ENCODE measurements around the gene UHRF1.
A peak's percentile ranks its signal among the peaks of the same experiment; 100 is the strongest.

The UHRF1 gene

GRCh38 chr19:5002143-5002542, 92.8 kb downstream of the UHRF1 start:
- peaks cover 18 to 55% of the 10 kb centered on the region in 2 experiments for H3K36me3 ChIP-seq (ENCODE audit: control insufficient read depth in 1 of 2, insufficient read depth in 2 of 2, low read depth in 1 of 2, low read length in 2 of 2)
- no peak overlapping the region for H4K91ac ChIP-seq (ENCODE audit: low read length)
- no peak overlapping the region for H3K27ac ChIP-seq (ENCODE audit: low read length, poor library complexity, severe bottlenecking)
- no peak overlapping the region for H2BK15ac ChIP-seq (ENCODE audit: low read depth, poor library complexity, severe bottlenecking)
- peak overlapping the region in 1 of 2 experiments; percentile 40 for H3K4me3 ChIP-seq (ENCODE audit: insufficient read depth in 1 of 2, low read depth in 1 of 2, low read length in 2 of 2)
- no peak overlapping the region for H3K23ac ChIP-seq (ENCODE audit: low read length in 2 of 2)
- no peaks in the 10 kb centered on the region for H3K9me3 ChIP-seq (ENCODE audit: control insufficient read depth, low read length)
- H3K9ac ChIP-seq (ENCODE audit: low read length) = peak overlapping the region; percentile 67
- H2AK5ac ChIP-seq (ENCODE audit: low read length, severe bottlenecking) = no peak overlapping the region
- H3K4me1 ChIP-seq (ENCODE audit: control insufficient read depth, insufficient read depth, low read depth, low read length) = peaks cover 33% of the 10 kb centered on the region
- no peak overlapping the region for H3K14ac ChIP-seq (ENCODE audit: low read length in 2 of 2)
- peaks cover 40% of the 10 kb centered on the region for H3K79me1 ChIP-seq (replicated peaks; ENCODE audit: low read length, poor library complexity, severe bottlenecking)
- no peak overlapping the region for H2AFZ ChIP-seq (ENCODE audit: low read depth, low read length)
- H4K8ac ChIP-seq (ENCODE audit: low read length) = no peak overlapping the region
- H3K18ac ChIP-seq (ENCODE audit: low read depth in 1 of 2, low read length in 2 of 2) = no peak overlapping the region
- H3K4ac ChIP-seq (ENCODE audit: low read depth in 1 of 2, low read length in 2 of 2) = no peak overlapping the region
- H3K27me3 ChIP-seq (ENCODE audit: control insufficient read depth in 1 of 2, insufficient read depth in 1 of 2, low read length in 2 of 2) = no peaks in the 10 kb centered on the region
- 74% methylated on average over 2 of the region's 4 CpGs for WGBS
- H2BK120ac ChIP-seq (ENCODE audit: low read depth, low read length) = no peak overlapping the region
- no peak overlapping the region for H2BK12ac ChIP-seq (ENCODE audit: low read length in 2 of 2)
- H2BK5ac ChIP-seq (ENCODE audit: low read depth, low read length, poor library complexity, severe bottlenecking) = no peak overlapping the region
- DNase-seq = peak; percentile 33
- H3K4me2 ChIP-seq (ENCODE audit: low read length, poor library complexity, severe bottlenecking) = no peak overlapping the region

GRCh38 chr19:5003781-5004180, 94.5 kb downstream of the UHRF1 start:
- Histone ChIP-seq H3K18ac (ENCODE audit: low read depth in 1 of 2, low read length in 2 of 2) (no peak overlapping the region), H3K4ac (ENCODE audit: low read depth in 1 of 2, low read length in 2 of 2) (no peak overlapping the region), H3K36me3 (ENCODE audit: control insufficient read depth in 1 of 2, insufficient read depth in 2 of 2, low read depth in 1 of 2, low read length in 2 of 2) (peaks cover 3 to 42% of the 10 kb centered on the region in 2 experiments), H3K23ac (ENCODE audit: low read length in 2 of 2) (no peak overlapping the region), H3K4me3 (ENCODE audit: insufficient read depth in 1 of 2, low read depth in 1 of 2, low read length in 2 of 2) (no peak overlapping the region), H2AK5ac (ENCODE audit: low read length, severe bottlenecking) (no peak overlapping the region), H3K9ac (ENCODE audit: low read length) (no peak overlapping the region), H2BK5ac (ENCODE audit: low read depth, low read length, poor library complexity, severe bottlenecking) (no peak overlapping the region), H2BK120ac (ENCODE audit: low read depth, low read length) (no peak overlapping the region), H3K79me1 (replicated peaks; ENCODE audit: low read length, poor library complexity, severe bottlenecking) (peaks cover 31% of the 10 kb centered on the region), H3K14ac (ENCODE audit: low read length in 2 of 2) (no peak overlapping the region), H3K27me3 (ENCODE audit: control insufficient read depth in 1 of 2, insufficient read depth in 1 of 2, low read length in 2 of 2) (no peaks in the 10 kb centered on the region), H2BK15ac (ENCODE audit: low read depth, poor library complexity, severe bottlenecking) (no peak overlapping the region), H3K4me1 (ENCODE audit: control insufficient read depth, insufficient read depth, low read depth, low read length) (peaks cover 29% of the 10 kb centered on the region), H4K8ac (ENCODE audit: low read length) (no peak overlapping the region), H3K27ac (ENCODE audit: low read length, poor library complexity, severe bottlenecking) (no peak overlapping the region), H3K4me2 (ENCODE audit: low read length, poor library complexity, severe bottlenecking) (no peak overlapping the region), H2BK12ac (ENCODE audit: low read length in 2 of 2) (no peak overlapping the region), H4K91ac (ENCODE audit: low read length) (no peak overlapping the region), H3K9me3 (ENCODE audit: control insufficient read depth, low read length) (no peaks in the 10 kb centered on the region), H2AFZ (ENCODE audit: low read depth, low read length) (no peak overlapping the region)
- DNase-seq = no peak
- WGBS = 94% methylated on average over 18 of the region's 18 CpGs

DNA sequence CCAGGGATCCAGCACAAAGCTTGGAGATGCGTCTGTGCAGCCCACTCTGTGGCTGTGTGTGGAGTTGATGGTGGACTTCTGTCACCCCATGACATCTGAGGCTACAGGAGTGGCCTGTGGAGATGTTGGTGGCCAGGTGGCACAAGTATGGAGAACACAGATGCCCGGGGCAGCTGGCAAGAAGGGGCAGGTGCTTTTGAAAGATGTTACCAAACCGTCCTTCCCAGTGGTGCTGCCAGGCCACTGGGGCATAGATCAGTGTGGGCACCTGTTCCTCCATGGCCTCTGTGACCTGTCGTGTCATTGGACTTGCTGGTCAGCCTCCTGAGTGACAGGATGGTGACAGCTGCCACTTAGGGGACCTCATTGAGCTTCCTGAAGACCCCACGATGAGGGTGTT, 95.8 kb downstream of the UHRF1 start:
- Histone ChIP-seq H4K91ac (ENCODE audit: low read length) (no peak overlapping the region), H2BK12ac (ENCODE audit: low read length in 2 of 2) (no peak overlapping the region), H3K9ac (ENCODE audit: low read length) (no peak overlapping the region), H2BK5ac (ENCODE audit: low read depth, low read length, poor library complexity, severe bottlenecking) (no peak overlapping the region), H3K36me3 (ENCODE audit: control insufficient read depth in 1 of 2, insufficient read depth in 2 of 2, low read depth in 1 of 2, low read length in 2 of 2) (peaks cover 0 to 39% of the 10 kb centered on the region in 2 experiments), H3K18ac (ENCODE audit: low read depth in 1 of 2, low read length in 2 of 2) (no peak overlapping the region), H3K4me1 (ENCODE audit: control insufficient read depth, insufficient read depth, low read depth, low read length) (peaks cover 29% of the 10 kb centered on the region), H2BK15ac (ENCODE audit: low read depth, poor library complexity, severe bottlenecking) (no peak overlapping the region), H3K27ac (ENCODE audit: low read length, poor library complexity, severe bottlenecking) (no peak overlapping the region), H2AFZ (ENCODE audit: low read depth, low read length) (no peak overlapping the region), H3K4ac (ENCODE audit: low read depth in 1 of 2, low read length in 2 of 2) (no peak overlapping the region), H3K27me3 (ENCODE audit: control insufficient read depth in 1 of 2, insufficient read depth in 1 of 2, low read length in 2 of 2) (no peaks in the 10 kb centered on the region), H3K9me3 (ENCODE audit: control insufficient read depth, low read length) (no peaks in the 10 kb centered on the region), H2BK120ac (ENCODE audit: low read depth, low read length) (no peak overlapping the region), H3K4me2 (ENCODE audit: low read length, poor library complexity, severe bottlenecking) (no peak overlapping the region), H3K23ac (ENCODE audit: low read length in 2 of 2) (no peak overlapping the region), H4K8ac (ENCODE audit: low read length) (no peak overlapping the region), H3K79me1 (replicated peaks; ENCODE audit: low read length, poor library complexity, severe bottlenecking) (peaks cover 33% of the 10 kb centered on the region), H3K4me3 (ENCODE audit: insufficient read depth in 1 of 2, low read depth in 1 of 2, low read length in 2 of 2) (no peak overlapping the region), H3K14ac (ENCODE audit: low read length in 2 of 2) (no peak overlapping the region), H2AK5ac (ENCODE audit: low read length, severe bottlenecking) (no peak overlapping the region)
- no peak for DNase-seq
- 97% methylated on average over 5 of the region's 5 CpGs for WGBS

DNA sequence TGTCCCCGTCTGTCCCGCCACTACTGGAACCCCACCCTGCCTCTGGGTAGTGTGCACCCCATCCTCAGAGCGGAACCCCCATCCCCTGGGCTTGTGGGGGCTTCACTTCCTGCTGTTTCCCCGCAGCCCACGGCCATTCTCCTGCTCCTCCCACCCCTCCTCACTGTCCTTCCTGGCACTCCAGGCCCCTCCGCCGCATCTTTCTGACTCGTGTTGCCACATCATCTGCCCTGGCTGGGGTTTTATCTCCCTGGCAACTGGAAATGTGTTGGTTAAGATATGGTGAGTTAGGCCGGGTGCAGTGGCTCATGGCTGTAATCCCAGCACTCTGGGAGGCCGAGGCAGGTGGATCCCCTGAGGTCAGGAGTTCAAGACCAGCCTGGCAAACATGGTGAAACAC, 96.9 kb downstream of the UHRF1 start:
- H3K9ac ChIP-seq (ENCODE audit: low read length) = no peak overlapping the region
- H3K4me3 ChIP-seq (ENCODE audit: insufficient read depth in 1 of 2, low read depth in 1 of 2, low read length in 2 of 2) = no peak overlapping the region
- H2BK5ac ChIP-seq (ENCODE audit: low read depth, low read length, poor library complexity, severe bottlenecking) = no peak overlapping the region
- H3K18ac ChIP-seq (ENCODE audit: low read depth in 1 of 2, low read length in 2 of 2) = no peak overlapping the region
- no peak overlapping the region for H2AFZ ChIP-seq (ENCODE audit: low read depth, low read length)
- H3K9me3 ChIP-seq (ENCODE audit: control insufficient read depth, low read length) = no peaks in the 10 kb centered on the region
- H2BK12ac ChIP-seq (ENCODE audit: low read length in 2 of 2) = no peak overlapping the region
- no peak overlapping the region for H3K4ac ChIP-seq (ENCODE audit: low read depth in 1 of 2, low read length in 2 of 2)
- no peaks in the 10 kb centered on the region for H3K27me3 ChIP-seq (ENCODE audit: control insufficient read depth in 1 of 2, insufficient read depth in 1 of 2, low read length in 2 of 2)
- H2BK120ac ChIP-seq (ENCODE audit: low read depth, low read length) = no peak overlapping the region
- no peak overlapping the region for H3K27ac ChIP-seq (ENCODE audit: low read length, poor library complexity, severe bottlenecking)
- peak; percentile 17 for DNase-seq
- H3K4me2 ChIP-seq (ENCODE audit: low read length, poor library complexity, severe bottlenecking) = no peak overlapping the region
- no peak overlapping the region for H4K91ac ChIP-seq (ENCODE audit: low read length)
- no peak overlapping the region for H3K23ac ChIP-seq (ENCODE audit: low read length in 2 of 2)
- H2AK5ac ChIP-seq (ENCODE audit: low read length, severe bottlenecking) = no peak overlapping the region
- H3K4me1 ChIP-seq (ENCODE audit: control insufficient read depth, insufficient read depth, low read depth, low read length) = peaks cover 29% of the 10 kb centered on the region
- no peak overlapping the region for H3K14ac ChIP-seq (ENCODE audit: low read length in 2 of 2)
- H3K79me1 ChIP-seq (replicated peaks; ENCODE audit: low read length, poor library complexity, severe bottlenecking) = peaks cover 32% of the 10 kb centered on the region
- H2BK15ac ChIP-seq (ENCODE audit: low read depth, poor library complexity, severe bottlenecking) = no peak overlapping the region
- 91% methylated on average over 10 of the region's 10 CpGs for WGBS
- peaks cover 4 to 36% of the 10 kb centered on the region in 2 experiments for H3K36me3 ChIP-seq (ENCODE audit: control insufficient read depth in 1 of 2, insufficient read depth in 2 of 2, low read depth in 1 of 2, low read length in 2 of 2)
- no peak overlapping the region for H4K8ac ChIP-seq (ENCODE audit: low read length)
